ENCODE measurements around the gene KCNAB2. TPM values are rescaled to one million over a fixed set of nuclear protein-coding genes. Genes with fewer than 3 reads are reported as not detected.

The KCNAB2 gene
- total RNA-seq, 1 experiment from 2014 or later, result 4.7 TPM

DNA sequence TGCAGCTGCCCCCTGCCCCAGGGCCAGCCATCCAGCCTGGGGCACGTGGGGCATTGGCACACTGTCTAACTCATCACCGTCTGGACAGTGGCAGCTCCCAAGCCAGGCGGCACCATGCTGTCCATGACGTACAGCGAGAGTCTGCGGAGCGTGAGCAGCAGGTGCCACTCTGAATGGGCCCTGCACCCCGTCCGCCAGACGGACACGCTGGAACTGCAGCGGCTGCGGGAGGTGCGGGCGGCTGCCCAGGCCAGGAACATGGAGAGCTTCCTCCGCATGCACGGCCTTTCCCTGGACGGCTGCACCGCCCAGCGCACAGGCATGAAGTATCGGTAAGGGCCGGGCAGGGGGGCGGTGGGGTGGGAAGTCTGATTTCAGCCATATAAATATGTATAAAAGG, 5.7 kb downstream of the KCNAB2 start:
- Mint-ChIP-seq H3K4me3 (ENCODE audit: low read depth, unreplicated experiment) (no peak overlapping the region), H3K27ac (ENCODE audit: unreplicated experiment) (no peak overlapping the region)

GRCh38 chr1:6052543-6053205, 7.0 kb downstream of the KCNAB2 start:
- DNase-seq, result peak; percentile 54
- H3K27ac Mint-ChIP-seq (ENCODE audit: unreplicated experiment), result no peak overlapping the region
- no peaks in the 10 kb centered on the region for H3K9me3 Mint-ChIP-seq (ENCODE audit: low read depth, unreplicated experiment)
- H3K27me3 Mint-ChIP-seq (ENCODE audit: unreplicated experiment), result peaks cover 34% of the 10 kb centered on the region
- intact Hi-C loops (cut with micrococcal nuclease; ENCODE audit: unreplicated experiment), result loop anchor here (1.0 to 10.0 kb wide), 3 partner anchors 47 to 192 kb away; partner anchors contain the start of gene HES3
- no peaks in the 10 kb centered on the region for H3K36me3 Mint-ChIP-seq (ENCODE audit: insufficient read depth, unreplicated experiment)
- TF ChIP-seq, protein P1, sequence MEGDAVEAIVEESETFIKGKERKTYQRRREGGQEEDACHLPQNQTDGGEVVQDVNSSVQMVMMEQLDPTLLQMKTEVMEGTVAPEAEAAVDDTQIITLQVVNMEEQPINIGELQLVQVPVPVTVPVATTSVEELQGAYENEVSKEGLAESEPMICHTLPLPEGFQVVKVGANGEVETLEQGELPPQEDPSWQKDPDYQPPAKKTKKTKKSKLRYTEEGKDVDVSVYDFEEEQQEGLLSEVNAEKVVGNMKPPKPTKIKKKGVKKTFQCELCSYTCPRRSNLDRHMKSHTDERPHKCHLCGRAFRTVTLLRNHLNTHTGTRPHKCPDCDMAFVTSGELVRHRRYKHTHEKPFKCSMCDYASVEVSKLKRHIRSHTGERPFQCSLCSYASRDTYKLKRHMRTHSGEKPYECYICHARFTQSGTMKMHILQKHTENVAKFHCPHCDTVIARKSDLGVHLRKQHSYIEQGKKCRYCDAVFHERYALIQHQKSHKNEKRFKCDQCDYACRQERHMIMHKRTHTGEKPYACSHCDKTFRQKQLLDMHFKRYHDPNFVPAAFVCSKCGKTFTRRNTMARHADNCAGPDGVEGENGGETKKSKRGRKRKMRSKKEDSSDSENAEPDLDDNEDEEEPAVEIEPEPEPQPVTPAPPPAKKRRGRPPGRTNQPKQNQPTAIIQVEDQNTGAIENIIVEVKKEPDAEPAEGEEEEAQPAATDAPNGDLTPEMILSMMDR (IDR thresholded peaks at IDR 0.05; ENCODE audit: unreplicated experiment), result peak; percentile 36
- H3K4me3 Mint-ChIP-seq (ENCODE audit: low read depth, unreplicated experiment), result no peak overlapping the region
- CTCF ChIA-PET, result interaction anchor here (0.6 to 2.0 kb wide), 5 partner anchors 47 to 192 kb away, joined by 3 to 16 read pairs (median 3); no protein-coding TSS in a partner anchor
- H3K4me1 Mint-ChIP-seq (ENCODE audit: low read depth, unreplicated experiment), result peaks cover 7% of the 10 kb centered on the region
- no TSS peak for BruUV-seq (replicated peaks)

More for the DNA sequence above, 5.7 kb downstream of the KCNAB2 start:
- Mint-ChIP-seq H3K9me3 (ENCODE audit: low read depth, unreplicated experiment) (no peaks in the 10 kb centered on the region), H3K27me3 (ENCODE audit: unreplicated experiment) (peaks cover 46% of the 10 kb centered on the region), H3K36me3 (ENCODE audit: insufficient read depth, unreplicated experiment) (no peaks in the 10 kb centered on the region), H3K4me1 (ENCODE audit: low read depth, unreplicated experiment) (peaks cover 7% of the 10 kb centered on the region)
- intact Hi-C loops (cut with micrococcal nuclease; ENCODE audit: unreplicated experiment), result loop anchor here (10.0 kb wide), 1 partner anchor 123 kb away; no protein-coding TSS in a partner anchor
- CTCF ChIA-PET, result no interaction called here
- TF ChIP-seq, protein P1 (IDR thresholded peaks at IDR 0.05; ENCODE audit: unreplicated experiment), result no peak
- no peak for DNase-seq
- BruUV-seq (replicated peaks), result no TSS peak

- intact Hi-C loops (cut with micrococcal nuclease; ENCODE audit: unreplicated experiment), result loop anchor here (1.0 to 10.0 kb wide), 3 partner anchors 46 to 192 kb away; partner anchors contain the start of gene HES3
- no peaks in the 10 kb centered on the region for H3K36me3 Mint-ChIP-seq (ENCODE audit: insufficient read depth, unreplicated experiment)
- no peaks in the 10 kb centered on the region for H3K9me3 Mint-ChIP-seq (ENCODE audit: low read depth, unreplicated experiment)
- H3K27ac Mint-ChIP-seq (ENCODE audit: unreplicated experiment), result no peak overlapping the region
- no peak overlapping the region for H3K4me3 Mint-ChIP-seq (ENCODE audit: low read depth, unreplicated experiment)
- H3K27me3 Mint-ChIP-seq (ENCODE audit: unreplicated experiment), result peaks cover 29% of the 10 kb centered on the region
- BruUV-seq (replicated peaks), result no TSS peak
- peaks cover 7% of the 10 kb centered on the region for H3K4me1 Mint-ChIP-seq (ENCODE audit: low read depth, unreplicated experiment)
- TF ChIP-seq, protein P1 (IDR thresholded peaks at IDR 0.05; ENCODE audit: unreplicated experiment), result peak; percentile 1
- CTCF ChIA-PET, result interaction anchor here (0.6 to 2.0 kb wide), 5 partner anchors 47 to 192 kb away, joined by 3 to 16 read pairs (median 3); no protein-coding TSS in a partner anchor
- no peak for DNase-seq
Observed at GRCh38 chr1:6053206-6053546, 7.5 kb downstream of the KCNAB2 start.

DNA sequence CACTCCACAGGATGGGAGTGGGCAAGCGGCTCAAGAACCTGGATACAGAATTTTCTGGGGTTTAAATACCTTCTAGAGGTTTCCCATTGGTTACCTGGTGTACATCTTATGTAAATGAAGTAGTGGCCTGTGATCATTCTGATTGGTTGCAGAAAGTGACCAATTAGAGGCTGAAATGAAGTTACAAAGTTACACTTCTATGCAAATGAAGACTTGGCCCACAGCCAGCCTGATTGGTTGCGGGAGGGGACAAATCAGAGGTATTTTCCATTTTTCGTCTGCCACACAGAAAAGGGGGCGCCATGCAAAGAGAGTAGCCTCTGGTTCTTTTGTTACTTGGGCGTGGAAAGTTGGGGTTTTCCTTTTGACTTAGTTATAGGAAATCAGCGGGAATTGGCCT, 8.9 kb downstream of the KCNAB2 start:
- TF ChIP-seq, protein P1 (IDR thresholded peaks at IDR 0.05; ENCODE audit: unreplicated experiment), result no peak
- DNase-seq, result no peak
- H3K4me3 Mint-ChIP-seq (ENCODE audit: low read depth, unreplicated experiment), result no peak overlapping the region
- H3K27ac Mint-ChIP-seq (ENCODE audit: unreplicated experiment), result no peak overlapping the region
- H3K9me3 Mint-ChIP-seq (ENCODE audit: low read depth, unreplicated experiment), result no peaks in the 10 kb centered on the region
- peaks cover 24% of the 10 kb centered on the region for H3K27me3 Mint-ChIP-seq (ENCODE audit: unreplicated experiment)
- BruUV-seq (replicated peaks), result no TSS peak
- H3K4me1 Mint-ChIP-seq (ENCODE audit: low read depth, unreplicated experiment), result peaks cover 7% of the 10 kb centered on the region
- peaks cover 12% of the 10 kb centered on the region for H3K36me3 Mint-ChIP-seq (ENCODE audit: insufficient read depth, unreplicated experiment)
- CTCF ChIA-PET, result no interaction called here
- intact Hi-C loops (cut with micrococcal nuclease; ENCODE audit: unreplicated experiment), result loop anchor here (10.0 kb wide), 1 partner anchor 120 kb away; no protein-coding TSS in a partner anchor
